Kidney glomerular epithelial cell (primary cell): ENCODE results near the gene ADAMTSL2.

Experiments
- DNase-seq: peaks from one replicate; lab custom pipeline; 2025; lab: John Stamatoyannopoulos, UW

Gene ADAMTSL2

DNA sequence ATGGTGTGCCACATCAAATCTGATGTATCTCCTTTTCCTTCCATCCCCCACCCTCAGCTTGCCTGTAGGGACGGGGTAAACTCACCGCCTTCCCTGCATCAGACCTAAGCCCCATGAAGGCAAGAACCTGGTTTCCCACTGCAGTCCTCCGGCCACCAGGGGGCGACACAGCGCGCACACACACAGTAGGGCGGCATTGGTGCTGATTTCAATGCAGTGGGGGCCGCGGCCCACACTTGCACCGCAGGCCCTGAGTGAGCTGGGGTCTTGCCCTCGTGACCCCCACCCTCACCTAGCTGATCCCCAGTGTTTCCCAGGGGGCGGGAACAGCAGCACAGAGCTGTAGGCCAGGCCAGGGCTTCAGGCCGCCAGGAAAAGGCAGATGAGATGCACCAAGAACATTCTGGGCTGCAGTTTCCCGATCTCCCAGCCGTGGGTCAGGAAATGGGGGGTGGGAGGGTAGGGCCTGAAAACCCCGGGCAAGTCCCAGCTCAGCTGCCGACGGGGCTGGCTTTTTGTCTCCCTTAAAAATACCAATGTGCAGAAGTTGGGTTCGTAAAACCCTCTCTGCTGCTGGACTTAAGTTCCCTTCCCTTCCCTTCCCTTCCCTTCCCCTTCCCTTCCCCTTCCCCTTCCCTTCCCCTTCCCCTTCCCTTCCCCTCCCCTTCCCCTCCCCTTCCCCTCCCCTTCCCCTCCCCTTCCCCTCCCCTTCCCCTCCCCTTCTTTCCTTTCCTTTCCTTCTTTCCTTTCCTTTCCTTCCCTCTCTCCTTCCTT is 55.1 kb downstream of the ADAMTSL2 start:
- DNase-seq, result no peak

DNA sequence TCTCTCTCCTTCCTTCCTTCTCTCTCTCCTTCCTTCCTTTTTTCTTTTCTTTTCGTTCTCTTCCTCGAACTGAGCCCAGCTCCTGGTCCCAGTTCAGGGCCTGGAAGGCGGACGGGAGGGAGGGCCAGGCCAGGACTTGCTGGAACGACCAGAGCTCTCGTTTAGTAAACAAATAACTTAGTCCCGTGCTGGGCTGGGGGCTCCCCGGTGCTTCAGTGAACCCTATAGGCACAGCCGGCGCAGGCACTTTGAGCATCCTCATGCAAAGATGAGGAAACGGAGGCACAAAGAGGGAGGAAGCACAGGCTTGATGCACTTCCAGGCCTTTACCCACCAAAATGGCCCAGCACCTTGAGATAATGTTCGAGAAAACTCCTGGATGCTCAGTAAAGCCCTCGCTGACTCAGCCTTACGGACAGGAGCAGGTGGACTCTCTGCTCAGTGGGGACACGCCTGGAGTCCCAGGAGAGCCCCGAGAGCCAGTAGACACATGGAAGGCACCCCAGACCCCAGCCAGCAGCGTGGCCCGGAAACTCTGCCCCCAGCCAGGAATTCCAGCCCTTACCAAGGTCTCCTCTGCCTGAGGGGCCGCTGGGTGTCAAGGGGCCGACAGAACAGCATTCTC is 55.8 kb downstream of the ADAMTSL2 start:
- no peak for DNase-seq

DNA sequence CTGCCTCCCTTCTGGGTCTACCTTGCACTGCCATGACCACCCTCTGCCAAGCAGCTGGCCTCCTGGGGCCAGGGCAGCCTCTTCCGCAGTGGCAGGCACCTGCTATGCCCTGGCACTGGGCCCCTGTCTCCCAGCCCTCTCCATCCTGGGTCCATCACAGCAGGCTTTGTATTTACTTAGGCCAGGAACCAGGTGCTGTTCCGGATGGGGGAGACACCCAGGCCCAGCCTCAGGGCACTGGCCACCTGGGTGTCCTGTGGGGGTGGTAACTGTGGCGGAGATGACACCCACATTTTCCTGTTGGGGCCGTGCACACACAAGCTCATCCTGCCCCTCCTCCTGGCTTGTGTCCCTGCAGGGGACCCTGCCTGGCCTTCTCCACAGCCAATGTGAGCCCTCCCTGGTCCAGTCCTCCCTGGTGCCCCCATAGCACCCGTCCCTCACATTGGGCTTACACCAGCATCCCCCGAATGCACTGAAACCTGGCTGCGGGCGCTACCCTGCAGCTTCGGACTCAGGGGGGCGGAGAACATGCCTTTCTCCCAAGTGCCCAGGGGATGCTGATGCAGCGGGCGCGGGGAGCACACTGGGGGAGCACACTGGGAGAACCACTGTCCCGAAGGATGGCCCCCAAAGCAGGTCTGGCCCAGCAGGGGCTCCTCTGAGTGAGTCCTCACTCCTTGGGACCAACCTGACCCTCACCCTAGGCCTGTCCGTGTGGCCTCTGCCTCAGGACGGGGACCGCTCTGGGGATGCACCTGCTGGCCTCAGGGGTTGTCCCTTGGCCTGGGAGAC is 56.8 kb downstream of the ADAMTSL2 start:
- no peak for DNase-seq

DNA sequence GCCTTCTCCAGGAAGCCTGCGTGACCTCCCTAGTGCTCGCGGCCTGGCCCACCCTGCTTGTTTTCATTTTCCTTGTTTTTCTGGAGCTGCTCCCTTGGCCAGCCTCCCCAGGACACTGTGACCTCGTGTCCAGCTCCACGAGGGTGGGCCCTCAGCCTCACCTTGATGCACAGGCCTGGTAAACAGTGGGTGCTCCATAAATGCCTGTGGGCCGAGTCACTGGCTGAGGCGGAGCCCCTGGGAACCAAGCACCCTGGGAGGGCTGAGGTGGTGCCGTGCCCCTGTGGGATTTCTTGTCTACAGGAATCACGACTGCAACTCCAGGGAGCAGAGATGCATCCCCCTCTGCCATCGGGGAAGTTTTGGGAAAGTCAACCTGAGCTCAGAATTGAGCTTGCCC is 57.5 kb downstream of the ADAMTSL2 start:
- DNase-seq, result no peak

DNA sequence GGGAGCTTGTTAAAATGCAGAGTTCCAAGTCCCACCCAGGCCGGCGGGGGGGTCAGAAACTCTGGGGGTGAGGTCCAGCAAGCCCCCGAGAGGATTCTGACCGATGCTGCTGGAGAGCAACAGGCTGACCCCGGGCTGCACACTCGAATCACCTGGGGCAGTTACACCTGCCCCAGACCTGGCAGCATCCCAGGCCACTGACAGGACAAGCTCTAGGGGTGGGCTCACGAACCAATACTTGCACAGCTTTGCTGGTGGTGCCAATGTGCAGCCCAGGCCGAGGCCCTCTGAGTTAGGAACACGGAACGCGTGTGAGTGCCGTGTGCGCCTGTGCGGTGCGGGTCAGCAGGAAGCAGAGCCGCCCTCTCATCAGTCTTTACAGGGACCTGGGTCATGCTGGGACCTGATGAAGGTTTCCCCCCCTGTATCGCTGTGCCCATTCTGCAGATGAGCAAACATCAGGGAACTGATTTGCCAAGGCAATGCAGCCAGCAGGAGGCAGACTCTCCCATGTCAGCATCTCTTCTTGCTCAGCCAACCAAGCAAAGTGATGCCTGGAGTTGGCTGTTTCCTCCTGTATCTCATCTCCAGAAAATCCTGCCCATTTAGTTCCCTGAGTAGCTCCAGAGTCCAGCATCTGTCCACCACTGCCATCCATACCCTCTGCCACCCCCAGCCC is 58.4 kb downstream of the ADAMTSL2 start:
- no peak for DNase-seq

DNA sequence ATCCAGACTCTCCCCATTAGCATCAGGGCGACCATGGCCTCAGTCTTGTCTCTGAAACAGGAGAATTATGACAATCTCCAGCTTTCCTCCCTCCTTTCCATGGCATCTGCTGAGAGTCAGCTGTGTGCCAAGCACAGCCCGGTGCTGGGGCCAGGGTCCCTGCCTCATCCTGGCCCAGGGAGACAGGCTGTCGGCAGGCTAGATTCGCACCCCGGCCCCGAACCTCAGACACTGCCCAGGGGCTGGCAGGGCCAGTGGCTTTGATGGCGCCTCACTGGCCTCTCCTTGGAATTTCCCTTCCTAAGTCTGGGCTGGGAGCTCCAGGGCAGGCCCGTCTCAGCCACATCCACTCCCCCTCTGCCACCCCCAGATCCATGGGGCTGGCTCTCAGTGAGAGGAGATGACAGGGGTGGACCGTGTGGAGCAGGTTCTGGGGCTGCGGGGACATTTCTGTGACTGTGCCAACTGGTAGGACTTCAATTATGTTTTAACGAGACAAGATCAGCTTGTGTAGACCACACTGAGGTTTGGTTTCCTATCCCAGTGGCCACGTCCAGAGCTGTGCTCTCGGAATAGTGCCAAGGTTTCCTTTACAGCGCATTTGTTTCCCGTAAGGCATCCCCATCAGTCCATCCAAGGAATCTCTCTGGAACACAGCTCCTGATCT is 59.2 kb downstream of the ADAMTSL2 start:
- DNase-seq, result no peak

DNA sequence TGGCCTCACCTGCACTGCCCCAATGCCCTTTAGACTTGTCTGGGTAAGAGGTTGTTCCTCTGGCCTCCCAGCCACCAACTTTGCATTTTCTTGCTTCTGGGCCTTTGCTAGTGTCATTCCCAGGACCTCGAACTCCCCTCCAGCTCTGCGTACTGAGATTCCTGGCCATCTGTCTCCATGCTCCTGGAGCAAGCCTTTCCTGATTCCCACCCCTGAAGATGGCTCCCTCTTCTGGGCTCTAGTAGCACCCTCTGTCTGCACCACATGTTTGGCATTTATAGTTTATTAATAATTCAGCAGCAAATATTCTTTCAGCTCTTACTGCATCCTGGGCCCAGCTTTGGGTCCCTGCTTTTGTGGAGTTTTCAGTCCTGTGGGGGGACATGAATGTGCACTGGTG is 59.8 kb downstream of the ADAMTSL2 start:
- no peak for DNase-seq

DNA sequence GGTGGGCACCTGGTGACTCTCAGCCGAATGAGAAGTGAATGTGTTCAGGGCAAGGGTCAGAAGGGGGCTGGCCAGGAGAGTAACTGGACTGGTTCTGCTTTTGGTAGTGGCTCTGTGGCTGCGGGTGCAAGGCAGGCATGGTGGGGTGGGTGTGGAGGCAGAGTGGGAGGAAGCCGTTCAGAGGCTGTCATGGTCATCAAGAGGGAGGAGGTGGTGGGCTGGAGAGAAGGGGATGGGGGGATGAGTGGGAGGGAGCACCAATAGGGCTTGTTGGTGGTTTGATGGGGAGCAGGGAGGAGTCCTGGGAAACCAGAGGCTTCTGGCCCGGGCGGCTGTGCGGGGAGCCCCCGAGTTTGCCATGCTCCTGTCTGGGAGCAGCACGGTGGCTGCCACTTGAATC is 61.4 kb downstream of the ADAMTSL2 start:
- DNase-seq, result no peak

DNA sequence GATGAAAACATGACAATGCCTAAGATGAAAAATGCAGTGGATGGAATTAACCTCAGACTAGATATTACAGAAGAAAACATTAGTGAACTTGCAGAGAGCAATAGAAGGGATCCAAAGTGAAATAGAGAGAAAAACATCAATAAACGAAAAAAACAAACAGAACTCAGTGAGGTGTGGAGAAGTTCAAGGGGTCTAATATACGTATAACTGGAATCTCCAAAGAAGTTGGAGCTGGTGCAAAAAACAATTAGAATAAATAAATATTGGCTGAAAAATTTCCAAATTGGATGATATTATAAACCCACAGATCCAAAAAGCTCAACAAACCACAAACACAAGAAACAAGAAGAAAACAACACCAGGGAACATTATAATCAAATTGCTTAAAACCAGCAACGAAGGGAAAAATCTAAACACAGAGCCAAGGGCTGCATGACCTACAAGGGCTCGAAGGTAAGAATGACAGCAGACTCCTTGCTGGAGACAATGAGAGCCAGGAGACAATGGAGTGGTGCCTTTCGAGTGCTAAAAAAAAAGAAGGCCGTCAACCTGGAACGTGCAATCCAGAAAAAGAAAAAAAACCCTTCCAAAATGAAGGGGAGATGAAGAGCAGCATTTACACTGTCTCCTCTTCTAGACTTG is 62.9 kb downstream of the ADAMTSL2 start:
- DNase-seq, result no peak

DNA sequence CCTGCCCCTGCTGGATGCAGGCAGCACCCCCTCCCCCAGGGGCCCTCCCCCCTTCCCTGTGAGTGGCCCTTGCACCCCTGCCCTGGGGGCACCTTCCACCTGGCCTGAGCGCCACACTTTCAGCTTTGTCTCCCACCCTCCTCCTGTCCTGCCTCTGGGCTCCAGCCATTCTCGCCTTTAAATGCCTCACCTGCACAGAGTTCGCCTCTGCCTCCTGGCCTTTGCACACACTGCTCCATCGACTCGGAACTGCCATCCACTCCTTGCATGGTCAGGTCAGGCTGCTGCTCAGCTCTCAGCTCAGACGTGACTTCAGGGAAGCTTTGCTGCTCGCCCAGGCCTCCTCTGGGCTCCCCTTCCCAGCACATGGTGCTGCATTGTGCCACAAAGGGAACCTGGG is 64.5 kb downstream of the ADAMTSL2 start:
- DNase-seq, result no peak

DNA sequence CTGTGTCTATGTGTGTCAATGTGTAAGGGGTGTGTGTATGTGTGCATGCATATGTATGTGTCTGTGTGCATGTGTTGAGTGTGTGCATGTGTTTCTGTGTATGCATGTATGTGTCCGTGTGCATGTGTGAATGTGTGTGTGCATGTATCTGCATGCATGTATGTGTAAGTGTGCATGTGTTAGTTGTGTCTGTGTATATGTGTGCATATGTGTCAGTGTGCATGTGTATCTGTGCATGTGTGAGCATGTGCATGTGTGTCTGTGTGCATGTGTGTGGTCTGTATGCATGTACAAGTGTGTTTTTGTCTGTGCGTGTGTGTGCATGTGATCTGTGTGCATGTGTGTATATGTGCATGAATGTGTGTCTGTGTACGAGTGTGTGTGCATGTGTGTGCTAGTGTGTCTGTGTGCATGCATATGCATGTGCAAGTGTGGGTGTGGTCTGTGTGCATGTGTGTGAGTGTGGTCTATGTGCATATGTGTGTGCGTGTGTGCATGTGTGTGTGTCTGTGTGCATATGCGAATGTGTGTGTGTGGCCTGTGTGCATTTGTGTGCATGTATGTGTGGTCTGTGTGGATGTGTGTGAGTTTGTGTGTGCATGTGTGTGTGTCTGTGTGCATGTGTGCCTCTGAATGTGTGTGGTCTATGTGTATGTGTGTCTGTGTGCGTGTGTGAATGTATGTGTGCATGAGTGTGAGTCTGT is 65.1 kb downstream of the ADAMTSL2 start:
- DNase-seq, result no peak

DNA sequence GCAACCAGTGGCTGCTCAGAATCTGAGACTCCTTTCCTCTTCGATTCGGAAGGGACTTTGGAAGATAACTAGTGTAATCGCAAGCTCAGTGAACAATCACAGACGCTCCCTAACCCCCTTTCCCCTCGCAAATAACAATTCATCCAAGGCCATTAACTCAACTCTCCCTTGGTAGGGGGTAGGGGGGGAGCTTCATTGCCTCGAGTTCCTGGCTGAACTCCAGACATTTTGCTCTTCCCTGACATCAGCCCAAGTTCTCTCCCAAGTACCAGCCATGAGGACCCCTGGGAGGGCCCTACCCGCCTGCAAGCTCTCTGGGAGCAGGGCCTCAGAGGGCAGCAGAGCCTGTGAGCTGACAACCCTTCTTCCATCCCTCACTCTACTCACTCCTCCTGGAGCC is 66.2 kb downstream of the ADAMTSL2 start:
- DNase-seq, result no peak

DNA sequence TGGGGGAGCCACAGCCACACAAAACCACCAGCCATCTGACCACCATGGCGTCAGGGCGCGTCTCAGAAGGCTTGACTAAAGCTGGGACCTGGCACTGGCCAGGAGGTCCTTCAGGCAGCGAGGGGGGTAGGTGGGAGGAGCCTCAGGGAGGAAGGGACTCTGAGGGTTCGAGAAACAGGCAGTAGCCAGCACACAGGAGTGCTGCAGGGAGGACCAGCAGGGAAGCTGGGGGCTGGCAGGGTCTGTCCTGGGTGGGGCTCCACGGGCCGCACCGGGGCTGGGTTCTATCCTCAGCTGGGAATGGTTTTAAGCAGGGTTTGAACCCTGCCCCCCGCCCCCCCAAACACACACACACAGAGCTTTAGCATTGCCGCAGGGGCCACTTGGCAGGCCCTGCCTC is 67.2 kb downstream of the ADAMTSL2 start:
- no peak for DNase-seq

DNA sequence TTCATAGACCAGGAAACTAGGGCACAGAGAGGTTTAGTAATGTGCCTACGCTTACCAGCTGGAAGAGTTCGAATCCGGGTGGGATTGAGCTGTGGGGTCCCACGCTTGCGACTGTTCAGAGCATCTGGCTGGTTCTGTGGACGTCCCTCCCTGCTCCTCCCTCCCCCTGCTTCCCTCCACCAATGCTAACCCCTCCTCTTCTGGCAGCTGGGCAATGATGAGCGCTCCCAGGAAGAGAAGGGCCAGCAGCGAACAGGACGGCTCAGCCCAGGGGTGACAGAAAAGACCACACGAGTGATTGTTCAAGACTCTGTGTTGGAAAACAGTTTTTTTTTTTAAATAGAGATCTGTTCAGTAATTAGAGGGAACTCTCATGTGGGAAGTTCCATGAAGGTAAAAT is 67.8 kb downstream of the ADAMTSL2 start:
- DNase-seq, result no peak

DNA sequence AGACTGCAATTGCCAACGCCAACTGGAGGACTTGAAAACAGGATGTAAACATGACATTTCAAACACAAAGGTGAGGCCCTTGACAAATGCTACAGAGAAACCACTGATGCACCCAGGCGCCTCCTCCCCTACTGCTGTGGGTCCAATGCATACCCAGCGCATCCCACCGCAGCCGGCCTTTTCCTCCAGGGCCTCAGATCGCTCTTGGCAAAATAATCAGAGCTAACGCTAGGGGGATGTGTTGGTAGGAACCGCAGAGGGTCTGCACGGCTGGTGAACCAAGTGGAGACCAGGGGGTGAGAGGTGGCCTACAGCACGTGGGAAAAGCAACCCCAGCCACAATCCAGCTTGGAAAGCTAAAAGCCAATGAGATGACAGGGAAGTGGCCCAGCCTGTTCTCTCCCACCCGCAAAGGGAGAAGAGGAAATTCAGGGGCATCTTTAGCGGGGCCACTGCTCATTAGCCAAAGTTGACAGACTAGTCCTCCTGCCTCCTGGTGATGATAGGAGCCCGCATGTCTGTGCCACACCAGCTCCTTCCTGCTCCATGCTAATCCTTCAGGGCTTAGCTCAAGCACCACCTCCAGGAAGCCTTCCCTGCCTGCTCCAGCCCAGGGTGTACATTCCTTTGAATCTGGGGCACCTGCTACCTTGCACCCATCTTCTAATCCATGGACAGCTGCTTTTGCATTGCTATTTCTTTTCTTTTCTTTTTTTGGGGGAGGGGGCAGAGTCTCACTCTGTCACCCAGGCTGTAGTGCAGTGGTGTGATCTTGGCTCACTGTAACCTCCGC is 68.8 kb downstream of the ADAMTSL2 start:
- DNase-seq, result no peak

DNA sequence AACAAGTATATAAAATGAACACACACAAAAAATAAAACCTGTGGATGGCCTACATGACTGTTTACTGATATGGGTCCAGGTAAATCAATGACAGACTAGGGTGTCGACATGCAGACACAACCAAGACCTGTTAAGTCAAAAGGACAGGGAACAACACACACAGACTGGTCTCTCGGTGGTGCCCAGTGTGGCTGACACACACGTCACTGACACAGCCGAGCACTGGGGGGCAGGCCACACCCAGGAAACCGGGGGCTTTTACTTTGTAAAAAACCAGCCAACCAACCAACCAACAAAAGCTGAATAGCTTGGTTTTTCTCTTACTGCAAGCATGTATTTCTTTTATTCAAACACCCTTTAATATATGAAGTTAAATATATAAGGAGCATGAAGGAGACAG is 69.7 kb downstream of the ADAMTSL2 start:
- DNase-seq, result no peak

DNA sequence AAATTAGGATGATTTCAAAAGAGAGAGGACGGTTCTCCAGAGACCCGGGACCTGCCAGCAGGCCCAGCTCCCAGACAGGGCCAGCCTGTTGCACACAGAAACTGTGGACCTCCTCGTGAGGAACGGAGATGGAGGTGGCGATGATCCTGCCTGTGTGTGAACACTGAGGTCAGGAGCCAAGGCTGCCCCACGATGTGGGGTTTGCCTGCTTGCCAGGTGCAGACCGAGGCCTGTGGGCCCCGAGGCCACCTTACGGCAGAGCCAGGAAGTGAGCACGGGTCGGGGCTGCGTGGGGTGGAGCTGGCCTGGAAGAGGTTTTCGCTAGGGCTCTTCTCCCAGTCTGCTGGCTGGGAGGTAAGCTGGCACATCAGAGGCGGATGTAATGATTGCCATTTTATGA is 70.4 kb downstream of the ADAMTSL2 start:
- DNase-seq, result no peak

DNA sequence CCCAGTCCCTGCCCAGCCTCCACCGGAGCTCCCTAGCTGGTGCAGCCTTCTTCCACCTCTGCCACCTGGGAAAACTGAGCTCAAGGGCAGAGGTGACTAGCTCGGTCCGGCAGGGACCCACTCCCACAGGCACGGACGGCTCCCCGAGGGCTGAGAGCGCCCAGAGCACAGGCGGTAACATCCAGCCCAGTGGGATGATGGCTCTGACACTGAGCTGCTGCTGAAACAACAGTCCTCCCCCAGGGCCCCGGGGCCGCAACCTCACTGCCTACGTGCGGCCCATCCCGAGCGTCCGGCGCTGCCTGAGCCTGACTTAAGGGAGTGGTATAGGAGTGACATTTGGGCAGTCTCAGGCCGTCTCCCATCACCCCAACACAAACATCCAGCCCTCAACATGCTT is 70.9 kb downstream of the ADAMTSL2 start:
- no peak for DNase-seq

DNA sequence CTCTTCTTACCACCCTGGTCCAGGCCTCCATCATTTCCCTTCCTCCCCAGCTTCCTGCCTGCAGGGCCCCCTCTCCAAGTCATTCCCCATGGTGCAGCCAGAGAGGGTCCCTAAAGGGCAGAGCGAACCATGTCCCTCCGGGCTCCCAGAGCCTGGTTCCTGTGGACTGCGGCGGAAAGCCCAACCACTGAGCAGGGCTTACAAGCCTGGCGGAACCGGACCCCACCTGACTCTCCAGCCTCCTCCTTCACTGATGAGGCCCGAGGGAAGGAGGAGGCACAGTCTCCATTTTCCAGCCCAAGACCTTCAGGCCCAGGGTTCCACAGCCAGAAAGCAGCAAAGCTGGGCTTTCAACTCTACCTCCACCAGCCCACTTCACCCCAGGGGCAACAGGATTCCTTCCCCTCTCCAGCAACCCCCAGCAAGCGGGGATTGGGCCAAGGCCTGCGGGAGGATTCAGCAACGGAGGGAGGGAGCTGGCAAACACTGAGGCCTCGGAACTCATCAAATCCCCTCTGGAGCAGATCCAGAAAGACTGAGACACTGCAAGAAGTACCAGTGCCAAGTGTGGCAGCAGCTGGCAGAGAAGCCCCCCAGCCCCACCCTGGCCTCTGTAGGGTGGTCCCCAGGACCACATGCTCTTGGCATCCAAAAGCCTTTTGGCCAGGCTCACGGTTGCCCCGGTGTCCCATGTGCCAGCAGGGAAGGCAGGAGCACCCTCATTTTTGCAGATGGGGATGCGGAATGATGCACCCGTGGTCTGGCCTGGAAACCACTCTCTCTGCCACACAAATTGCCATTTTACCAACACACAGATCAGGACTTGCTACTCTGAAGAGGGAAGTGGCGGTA is 71.6 kb downstream of the ADAMTSL2 start:
- DNase-seq, result no peak
